Measurements from ENCODE around the gene MTMR10.

The MTMR10 gene

DNA sequence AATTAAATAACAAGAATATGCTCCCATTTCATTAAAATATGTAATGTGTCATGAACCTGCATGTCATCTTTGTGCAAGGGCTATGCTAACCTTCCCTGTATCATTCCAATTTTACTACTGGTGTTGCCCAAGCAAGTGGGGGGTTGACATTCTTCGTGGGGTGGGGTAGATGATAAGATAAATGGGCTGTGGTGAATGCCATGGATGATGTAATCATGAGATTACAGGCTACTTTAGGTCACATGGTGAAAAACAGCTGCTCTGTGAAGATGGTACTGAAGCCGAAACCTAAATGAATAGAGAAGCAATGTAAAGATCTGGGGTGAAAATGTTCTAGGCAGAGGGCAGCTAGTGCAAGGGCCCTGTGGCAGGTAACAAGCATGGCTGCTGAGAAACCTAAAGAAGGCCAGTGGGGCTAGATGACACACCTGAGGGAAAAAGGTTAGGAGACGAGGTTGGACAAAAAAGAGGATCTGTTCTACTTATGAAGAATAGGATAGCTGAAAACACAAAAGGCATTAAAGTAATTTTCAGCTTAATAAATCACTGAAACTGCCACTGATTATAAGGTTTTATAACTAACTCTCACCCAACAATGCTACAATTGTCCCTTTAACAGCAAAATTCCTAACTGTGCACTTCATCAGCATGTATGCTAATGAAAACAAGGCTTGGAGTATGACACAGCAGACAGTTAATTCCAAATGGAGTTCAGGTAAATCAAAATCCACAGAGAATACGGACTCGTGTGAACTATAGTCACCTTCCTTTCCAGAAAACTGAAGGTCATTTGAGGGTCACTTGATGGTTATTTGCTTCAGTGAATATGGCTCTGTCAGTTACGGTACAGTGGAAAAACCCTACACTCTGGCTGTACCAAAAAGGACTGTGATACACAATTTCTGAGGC is 35.0 kb downstream of the MTMR10 start:
- DNase-seq = no peak

DNA sequence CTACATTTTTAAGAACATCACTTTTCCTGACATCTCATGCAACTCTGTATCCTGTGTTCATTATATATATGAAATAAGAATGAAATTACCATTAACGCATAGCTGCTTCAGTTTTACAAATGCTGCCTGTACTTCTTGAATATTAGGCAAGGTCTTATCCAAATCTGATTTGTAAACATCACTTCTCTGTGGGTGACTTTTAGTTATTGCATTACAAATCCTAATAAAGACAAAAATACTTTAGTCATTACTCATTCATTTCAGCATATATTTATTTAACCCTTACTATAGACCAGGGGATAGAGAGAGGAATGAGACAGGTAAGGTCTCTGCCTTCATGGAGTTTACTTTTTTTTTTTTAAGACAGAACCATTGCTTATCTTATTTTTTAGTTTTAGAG is 36.8 kb downstream of the MTMR10 start:
- DNase-seq = no peak

DNA sequence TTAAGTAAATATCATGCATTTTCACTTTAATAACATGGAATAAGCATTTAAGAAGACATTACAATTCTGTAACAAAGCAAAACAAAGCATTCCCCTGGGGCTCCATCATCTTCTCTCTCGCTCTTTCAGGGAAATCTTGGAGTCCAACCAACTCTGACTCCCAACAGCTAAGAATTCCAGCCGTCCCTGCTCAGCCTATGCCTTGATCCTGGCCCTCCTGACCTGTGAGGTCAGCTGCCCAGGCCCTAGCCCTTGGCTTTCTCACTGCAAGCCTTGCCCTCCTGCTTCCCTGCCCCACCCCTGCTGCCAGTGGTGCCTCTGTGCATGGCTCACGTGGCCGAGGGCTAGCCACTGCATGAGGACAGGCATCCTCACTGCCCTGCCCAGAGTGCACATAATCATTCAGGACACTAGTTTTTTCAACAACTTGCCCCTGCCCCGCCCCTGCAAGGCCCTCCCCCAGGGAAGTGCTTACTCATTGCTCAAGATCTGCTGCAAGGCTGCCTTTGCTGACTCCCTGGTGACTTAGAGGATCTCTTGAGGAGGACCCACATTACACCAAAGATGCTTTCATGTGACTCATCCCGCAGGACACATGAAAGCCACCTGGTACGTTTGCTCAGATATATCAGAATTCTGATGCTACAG is 37.6 kb downstream of the MTMR10 start:
- DNase-seq = peak; percentile 35

DNA sequence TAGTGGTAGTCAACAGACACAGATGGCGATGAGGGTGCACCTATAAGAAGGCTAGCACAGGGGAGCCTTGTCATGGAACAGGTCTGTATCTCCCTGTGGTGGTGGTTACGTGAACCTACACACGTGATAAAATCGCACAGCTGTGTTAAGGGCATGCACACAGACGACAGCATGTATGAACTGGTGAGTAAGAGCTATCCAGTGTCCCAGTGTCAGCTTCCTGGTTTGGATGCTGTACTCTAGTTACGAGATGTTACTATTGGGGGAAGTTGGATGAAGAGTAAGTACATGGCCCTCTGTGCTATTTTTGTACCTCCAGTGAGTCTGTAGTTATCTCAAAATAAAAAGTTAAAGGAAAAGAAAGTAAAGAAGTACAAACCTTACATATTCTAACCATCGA is 38.2 kb downstream of the MTMR10 start:
- no peak for DNase-seq

DNA sequence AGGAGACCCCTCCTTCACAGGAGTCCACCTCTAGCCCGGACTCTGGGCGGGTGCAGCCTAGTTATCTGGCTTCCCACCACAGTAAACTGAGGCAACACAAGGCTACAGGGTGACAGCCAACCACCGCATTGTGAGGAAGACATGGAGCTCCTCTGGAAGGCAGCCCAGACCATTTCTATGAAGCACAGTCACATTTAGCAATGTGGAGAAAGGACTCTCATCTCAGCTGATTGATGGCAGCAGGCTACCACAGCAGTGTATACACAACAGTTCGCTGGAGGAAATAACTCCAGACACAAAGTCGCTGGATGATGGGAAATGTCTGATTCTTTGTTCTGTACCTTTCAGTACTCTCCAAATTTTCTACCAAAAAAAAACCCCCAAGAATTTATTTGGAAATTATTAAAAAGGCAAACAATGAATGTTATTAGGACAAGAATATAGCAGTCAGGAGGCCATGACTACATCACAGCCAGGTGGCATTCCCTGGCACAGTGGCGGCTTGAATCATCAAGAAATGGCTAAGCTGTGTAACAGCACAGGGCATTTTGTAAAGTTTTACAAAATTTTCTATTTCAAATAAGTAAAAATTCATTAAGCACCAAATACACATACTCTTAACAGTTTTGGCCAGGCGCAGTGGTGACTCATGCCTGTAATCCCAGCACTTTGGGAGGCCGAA is 47.6 kb downstream of the MTMR10 start:
- DNase-seq = no peak

DNA sequence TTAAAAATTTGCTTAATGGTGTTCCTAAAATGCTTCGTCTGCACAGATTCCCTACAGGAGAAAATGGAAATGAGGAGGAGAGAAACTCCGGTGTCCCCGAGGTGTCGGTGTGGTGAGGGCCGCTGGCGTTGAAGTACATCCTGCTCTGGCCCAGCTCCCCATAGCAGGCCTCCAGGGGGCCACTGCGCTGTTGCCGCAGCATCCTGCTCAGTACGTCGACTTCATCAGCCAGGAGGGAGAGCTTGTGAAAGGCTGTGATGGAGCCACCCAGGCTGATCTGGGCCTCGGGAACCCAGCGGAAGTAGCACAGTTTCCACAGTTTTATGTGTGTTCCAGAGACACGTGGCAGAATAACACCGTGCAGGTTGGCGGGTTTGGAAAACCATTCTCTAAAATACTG is 49.9 kb downstream of the MTMR10 start:
- no peak for DNase-seq

DNA sequence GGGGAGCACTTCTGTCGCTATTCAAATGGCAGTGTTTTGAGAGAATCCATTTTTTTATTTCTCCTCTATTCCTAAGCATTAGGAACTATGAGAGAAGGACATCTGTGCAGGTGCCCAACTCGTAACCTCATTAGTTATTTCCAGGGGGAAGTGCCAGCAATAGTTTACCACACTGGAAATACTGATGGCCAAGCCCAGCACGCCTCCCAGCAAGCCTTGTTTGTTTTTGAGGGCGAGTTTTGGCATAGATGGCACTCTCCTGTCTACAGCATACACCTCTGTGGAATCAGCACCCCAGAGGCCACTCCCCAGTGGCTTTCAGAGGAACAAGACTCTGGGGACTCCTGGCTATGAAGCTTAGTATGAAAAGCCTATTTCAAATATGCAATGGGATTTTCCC is 51.1 kb downstream of the MTMR10 start:
- no peak for DNase-seq

DNA sequence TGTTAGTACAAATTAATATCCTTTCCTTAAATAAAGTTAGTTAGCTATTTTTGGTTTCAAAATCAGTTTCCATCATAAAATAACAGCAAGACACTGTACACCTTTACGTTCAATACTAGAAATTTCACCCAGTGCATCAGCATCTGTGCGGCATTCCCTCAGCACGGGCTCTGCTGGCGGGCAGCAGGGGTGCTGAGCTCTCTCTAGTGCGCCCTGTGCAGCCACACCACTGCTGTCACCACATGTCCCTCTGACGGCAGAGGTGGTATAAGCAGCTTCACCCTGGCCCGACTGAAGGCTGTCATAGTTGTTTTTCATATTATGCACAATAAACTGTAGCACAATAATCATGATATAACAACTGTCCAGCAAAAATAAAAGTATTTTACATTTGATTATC is 52.3 kb downstream of the MTMR10 start:
- no peak for DNase-seq

DNA sequence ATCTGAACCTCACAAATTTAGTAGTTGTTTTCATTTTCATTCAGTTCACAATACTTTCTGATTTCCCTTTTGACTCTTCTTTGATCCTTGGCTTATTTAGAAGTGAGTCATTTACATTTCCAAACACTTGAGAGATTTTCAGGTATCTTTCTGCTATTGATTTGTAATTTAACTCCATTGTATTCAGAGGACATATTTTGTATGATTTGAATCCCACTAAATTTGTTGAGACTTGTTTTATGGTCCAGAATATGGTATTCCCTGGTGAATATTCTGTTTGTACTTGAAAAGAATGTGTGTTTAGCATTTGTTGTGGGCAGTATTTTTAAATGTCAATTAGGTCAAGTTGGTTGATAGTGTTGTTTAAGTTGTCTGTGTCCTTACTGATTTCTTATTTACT is 58.1 kb downstream of the MTMR10 start:
- no peak for DNase-seq

DNA sequence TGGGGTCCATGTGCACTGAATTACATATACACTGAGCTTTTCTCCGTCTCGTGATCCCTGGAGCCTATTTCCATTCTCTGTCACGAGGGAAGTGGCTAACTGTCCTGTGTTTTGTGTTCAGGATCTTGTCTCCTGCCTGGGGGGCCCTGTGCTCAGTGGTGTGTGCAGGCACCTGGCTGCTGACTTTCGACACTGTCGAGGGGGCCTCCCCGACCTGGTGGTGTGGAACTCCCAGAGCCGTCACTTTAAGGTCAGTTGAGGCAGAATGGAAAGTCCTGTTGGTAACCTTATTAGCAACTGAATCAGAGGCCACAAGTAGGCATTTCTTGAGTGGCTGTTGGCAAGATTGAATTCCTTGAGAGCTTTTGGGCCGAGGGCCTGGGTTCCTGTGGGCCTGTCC is 61.0 kb downstream of the MTMR10 start:
- no peak for DNase-seq

DNA sequence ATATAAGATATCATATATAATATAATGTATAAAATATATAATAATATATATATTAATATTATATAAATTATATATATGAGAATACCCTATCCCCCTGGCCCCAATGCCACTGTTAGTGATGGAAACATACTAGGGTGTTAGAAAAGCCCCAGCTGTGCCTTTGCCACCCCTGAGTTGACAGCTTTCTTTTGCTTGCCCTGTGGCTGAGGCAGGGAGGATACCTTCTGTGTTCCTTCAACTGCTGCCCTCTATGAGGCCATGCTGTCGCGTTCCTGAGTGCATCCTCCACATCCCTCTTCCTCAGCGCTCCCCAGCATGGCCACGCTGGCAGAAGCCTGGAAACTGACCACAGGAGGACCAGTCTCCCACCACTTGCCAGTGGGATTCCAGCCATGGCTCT is 61.4 kb downstream of the MTMR10 start:
- no peak for DNase-seq

DNA sequence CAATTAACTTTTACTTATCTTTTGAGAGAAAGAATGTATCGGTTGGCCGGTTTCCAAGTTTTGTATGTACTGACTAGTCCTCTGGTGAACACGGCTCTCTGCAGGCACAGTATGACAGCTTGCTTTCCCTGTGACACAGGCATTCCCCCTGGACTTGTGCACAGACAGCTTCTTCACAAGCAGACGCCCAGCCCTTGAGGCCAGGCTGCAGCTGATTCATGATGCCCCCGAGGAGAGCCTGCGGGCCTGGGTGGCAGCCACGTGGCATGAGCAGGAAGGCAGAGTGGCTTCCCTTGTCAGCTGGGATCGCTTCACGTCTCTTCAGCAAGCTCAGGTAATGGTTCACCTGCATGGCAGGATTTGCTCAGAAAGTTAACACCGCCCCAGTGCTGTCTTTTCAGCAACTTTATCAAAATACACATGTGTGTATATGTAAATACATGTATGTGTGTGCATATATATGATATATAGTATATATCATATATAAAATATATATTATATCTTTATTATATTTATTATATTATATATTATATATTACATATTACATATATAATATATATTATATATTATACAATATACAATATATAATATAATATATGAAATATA is 62.3 kb downstream of the MTMR10 start:
- DNase-seq = no peak

DNA sequence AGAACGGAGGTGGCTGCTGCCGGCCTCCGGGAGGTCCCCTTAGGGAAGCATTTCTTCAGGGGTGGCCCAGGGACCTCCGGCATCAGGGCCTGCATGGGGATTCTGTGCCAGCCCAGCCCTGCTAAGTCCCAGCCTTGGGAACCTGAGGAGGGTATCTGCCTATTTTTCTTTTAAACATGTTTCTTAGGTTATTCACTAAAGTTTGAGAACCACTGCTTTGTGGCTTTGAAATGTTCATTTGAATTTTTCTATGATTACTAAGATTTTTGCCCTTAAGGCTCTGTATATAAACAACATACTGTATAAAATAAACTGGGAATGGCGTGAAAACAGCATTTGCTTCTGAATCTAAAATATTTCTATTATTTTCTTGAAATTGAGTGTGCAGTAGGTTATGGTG is 63.4 kb downstream of the MTMR10 start:
- no peak for DNase-seq

DNA sequence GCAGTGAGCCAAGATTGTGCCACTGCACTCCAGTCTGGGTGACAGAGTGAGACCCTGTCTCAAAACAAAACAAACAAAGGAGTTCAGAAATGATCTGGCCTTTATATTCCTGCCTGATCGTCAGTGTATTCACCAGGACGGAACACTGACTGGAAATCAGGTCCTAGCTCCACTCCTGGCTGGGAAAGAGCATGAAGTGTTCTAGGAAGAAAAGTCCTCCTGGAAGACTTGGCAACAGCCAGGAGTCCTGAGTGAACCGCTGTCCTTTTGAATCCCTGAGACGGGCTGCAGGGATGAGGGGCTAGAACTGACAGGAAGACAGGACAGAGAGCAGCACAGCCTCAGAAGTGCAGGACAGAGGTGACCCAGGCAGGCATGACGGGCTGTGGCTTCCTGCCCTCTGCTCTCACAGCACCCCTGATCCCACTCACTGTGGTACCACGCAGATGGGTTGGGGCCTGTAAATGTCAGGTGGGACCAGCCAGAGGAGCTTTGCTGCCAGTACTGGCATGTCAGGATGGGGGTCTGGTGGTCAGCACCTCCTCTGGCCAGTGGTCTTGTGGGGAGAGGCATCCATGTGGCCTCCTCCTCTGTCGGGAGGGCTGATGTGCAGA is 64.2 kb downstream of the MTMR10 start:
- DNase-seq = no peak

DNA sequence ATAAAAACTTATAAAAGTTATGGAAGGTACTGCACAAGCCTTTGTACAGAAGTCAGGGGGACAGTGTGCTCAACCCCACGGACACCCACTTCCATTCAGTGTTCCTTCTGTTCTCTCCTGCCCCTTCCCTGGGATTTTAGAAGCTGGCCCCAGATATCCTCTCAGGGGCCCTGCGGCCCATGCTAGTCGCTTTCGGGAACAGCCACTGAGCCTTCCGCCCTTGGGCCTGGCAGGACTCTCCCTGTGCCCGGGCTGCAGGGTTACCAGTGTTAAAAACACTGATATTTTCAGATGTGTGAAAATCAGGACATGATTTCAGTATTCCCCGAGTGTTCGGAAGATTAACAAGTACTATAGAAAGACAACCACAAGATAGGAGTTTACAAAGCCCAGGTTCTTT is 65.3 kb downstream of the MTMR10 start:
- DNase-seq = no peak

DNA sequence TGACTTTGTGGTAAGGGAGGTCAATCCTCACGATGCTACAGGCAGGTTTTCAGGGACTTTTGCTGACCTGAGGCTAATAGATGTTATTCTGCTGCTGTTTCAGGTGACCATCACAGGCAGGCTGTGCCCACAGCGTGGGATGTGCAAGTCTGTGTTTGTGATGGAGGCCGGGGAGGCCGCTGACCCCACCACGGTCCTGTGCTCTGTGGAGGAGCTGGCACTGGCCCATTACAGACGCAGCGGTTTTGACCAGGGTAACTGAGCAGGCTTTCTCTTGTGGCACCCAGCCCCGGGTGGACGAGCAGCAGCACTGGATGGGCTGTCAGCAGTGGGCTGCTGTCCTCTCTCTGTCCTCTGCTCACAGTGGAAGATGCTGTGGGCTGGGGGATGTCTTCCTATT is 65.7 kb downstream of the MTMR10 start:
- no peak for DNase-seq

DNA sequence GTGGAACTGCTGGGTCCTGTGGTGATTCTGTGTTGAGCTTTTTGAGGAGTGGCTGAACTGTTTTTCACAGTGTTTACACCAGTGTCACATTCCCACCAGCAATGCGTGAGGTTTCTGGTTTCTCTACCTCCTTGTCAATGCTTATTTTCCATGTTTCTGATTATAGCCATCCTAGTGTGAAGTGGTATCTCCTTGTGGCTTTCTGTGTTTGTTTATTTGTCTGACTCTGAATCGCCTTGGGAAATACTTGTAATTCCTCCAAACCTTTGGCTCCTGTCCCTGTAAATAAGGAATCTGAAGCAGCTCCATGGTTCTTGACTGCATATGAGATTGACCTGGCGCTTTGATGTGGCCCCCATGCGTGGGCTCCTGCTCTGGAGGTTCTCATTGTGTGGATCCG is 67.1 kb downstream of the MTMR10 start:
- no peak for DNase-seq

DNA sequence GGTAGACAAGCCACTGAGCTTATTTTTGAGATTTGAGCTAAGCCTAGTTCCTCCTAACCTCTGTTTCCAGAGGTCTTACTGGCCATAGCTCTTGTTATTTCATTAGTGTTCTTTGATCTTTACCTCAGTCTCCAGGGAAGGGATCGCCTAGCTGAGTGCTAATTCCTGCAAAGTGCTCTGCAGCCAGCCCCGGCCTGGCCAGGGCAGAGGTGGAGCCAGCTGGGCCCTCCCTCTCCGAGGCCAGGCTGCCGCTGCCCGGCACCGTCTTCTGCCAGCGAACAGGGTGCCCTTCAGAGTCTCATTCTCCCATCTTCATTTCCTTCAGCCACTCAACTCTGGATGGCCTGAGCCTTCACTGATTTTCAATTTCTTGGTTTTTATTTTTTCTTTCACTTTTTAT is 68.0 kb downstream of the MTMR10 start:
- no peak for DNase-seq

DNA sequence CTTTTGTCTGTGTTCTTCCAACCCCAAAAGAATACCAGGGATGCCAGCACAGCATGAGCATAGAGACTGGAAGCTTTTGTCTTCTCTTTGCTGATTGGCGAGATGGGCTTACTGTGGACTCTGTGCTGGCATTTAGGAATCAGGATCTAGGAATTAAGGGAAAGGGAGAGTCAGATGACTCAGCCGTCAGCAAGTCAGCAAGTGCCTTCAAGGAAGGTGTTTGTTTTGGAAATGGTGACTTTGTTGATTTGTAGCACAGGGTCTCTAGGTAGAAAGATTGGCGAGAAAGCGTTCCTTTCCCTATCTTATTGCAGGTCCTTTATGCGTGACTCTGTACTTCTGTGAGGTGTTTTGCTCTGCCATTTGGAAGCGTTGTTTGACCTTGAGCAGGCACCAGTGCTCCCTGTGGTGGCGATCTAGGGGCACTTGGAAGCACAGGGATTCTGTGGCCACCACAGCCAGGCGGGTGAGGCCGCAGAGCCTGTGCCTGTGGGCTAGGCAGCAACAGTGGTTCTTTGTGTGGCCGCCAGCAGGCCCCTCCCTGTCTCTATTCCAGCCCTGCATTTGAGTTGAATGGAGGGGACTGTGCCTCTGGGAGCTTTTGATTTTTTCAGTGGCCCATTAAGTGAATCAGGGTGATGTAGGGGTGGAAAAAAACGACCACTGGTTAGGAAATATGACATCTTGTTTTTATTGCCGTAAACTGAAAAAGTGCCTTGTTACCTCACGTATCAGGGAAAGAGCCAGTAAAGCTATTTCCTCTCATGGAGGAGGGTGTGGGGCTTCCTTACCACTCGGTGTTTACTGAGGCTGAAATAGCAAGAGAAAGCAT is 68.7 kb downstream of the MTMR10 start:
- DNase-seq = no peak

DNA sequence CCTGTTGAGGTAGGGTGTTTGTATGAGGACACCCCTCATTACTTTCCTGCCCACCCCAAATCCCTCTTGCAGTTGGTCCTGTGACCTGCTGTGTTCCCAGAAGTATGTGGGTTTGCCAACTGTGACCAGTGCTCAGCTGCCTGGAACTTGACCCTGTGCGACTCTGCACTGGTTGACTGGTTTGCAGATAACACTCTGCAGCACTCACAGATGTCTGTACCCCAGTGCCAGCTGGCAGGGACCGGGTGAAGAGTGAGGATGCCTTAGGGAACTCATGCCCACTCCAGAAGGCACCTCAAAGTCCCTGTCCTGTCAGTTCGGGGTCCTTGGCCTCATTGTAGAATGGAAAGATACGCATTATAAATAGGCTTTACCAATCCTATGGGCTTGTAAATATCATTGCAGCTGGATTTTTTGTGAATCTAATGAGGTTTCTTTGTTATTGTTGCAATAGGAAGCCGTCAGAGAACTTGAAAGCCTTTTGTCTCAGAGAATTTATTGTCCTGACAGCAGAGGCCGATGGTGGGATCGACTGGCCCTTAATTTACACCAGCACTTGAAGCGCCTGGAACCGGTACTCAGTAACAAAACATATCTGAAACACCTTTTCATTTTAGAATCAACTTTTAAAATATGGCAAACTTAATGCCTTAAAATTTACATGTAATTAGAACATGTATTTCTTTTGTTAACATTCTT is 69.5 kb downstream of the MTMR10 start:
- DNase-seq = no peak

DNA sequence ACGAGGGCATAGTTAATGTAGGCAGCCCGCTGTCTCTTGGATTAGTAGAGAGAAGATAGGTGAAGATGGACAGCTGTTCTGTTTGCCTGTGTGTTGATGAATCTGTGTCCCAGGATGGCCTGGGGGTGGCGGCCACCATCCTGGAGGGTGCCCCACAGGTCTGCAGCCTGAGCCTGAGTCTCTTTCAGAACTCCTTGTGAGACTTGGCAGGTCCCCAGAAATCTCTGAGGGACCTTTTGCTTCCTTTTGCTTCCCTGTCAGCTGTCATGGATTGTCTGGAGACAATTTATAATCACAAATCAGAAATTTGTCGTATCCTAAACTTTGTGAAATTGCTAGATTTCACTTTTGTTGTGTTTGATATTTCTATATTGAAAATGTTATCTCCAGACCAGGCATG is 70.3 kb downstream of the MTMR10 start:
- DNase-seq = no peak
